CD14-positive monocyte (primary cell): ENCODE data around the gene CRYBA2. TPM values are rescaled to one million over a fixed set of nuclear protein-coding genes. Genes with fewer than 3 reads are reported as not detected.

Source experiments
- DNase-seq, 3 donors: peaks; one replicate each; pipeline ENCODE4 v3.0.0-alpha.2; 2011 to 2022
- H2AFZ ChIP-seq: 2 replicates; pipeline ENCODE4 v1.6.0; 2012; ENCODE audit warnings: mild to moderate bottlenecking, low read depth, low read length, inconsistent platforms; ENCODE audit not compliant: insufficient read depth, poor library complexity, severe bottlenecking
- H3K27ac ChIP-seq, 2 donors: 1 replicate in 1 of 2; 2 replicates in 1 of 2; pipeline ENCODE4 v1.5.1; 2012 to 2013; ENCODE audit warnings: low read length in 2 of 2, control low read depth in 1 of 2, inconsistent platforms in 1 of 2, low read depth in 1 of 2, mild to moderate bottlenecking in 1 of 2
- H3K27me3 ChIP-seq, 2 donors: one replicate each; pipeline versions ENCODE4 v1.6.0 to v1.6.1; 2011 to 2013; ENCODE audit warnings: low read length in 2 of 2; ENCODE audit not compliant: control insufficient read depth in 2 of 2, insufficient read depth in 2 of 2
- H3K36me3 ChIP-seq, 2 donors: replicated peaks in 1 of 2; 1 replicate in 1 of 2; 2 replicates in 1 of 2; pipeline versions ENCODE4 v1.5.1 to v1.6.1; 2012 to 2013; ENCODE audit warnings: low read length in 2 of 2, control low read depth in 1 of 2, inconsistent platforms in 1 of 2, mild to moderate bottlenecking in 1 of 2; ENCODE audit not compliant: insufficient read depth in 2 of 2, control insufficient read depth in 1 of 2
- H3K4me1 ChIP-seq, 2 donors: 1 replicate in 1 of 2; 2 replicates in 1 of 2; pipeline versions ENCODE4 v1.5.1 to v1.6.1; 2012 to 2013; ENCODE audit warnings: low read length in 2 of 2, control low read depth in 1 of 2, inconsistent platforms in 1 of 2, mild to moderate bottlenecking in 1 of 2, moderate library complexity in 1 of 2; ENCODE audit not compliant: insufficient read depth in 2 of 2, control insufficient read depth in 1 of 2
- H3K4me2 ChIP-seq: replicated peaks from 2 replicates; pipeline ENCODE3; 2012; ENCODE audit warnings: low read length, moderate library complexity, mild to moderate bottlenecking; ENCODE audit not compliant: poor library complexity, severe bottlenecking; ENCODE audit errors: extremely low read depth
- H3K4me3 ChIP-seq, 3 experiments: fragments of 200-600 bp in 1 of 3; sonication (generic) in 1 of 3; replicated peaks in 1 of 3; 1 replicate in 2 of 3; 2 replicates in 1 of 3; pipeline ENCODE4 v1.5.1; 2011 to 2013; ENCODE audit warnings: low read length in 3 of 3, mild to moderate bottlenecking in 3 of 3, control low read depth in 2 of 3, low read depth in 2 of 3, inconsistent platforms in 1 of 3, moderate library complexity in 1 of 3
- H3K79me2 ChIP-seq: 2 replicates; pipeline ENCODE4 v1.6.0; 2012; ENCODE audit warnings: mild to moderate bottlenecking, control low read depth, inconsistent platforms, low read length, moderate library complexity; ENCODE audit not compliant: insufficient read depth
- H3K9ac ChIP-seq: 2 replicates; pipeline ENCODE4 v1.6.0; 2017; ENCODE audit warnings: low read length, mild to moderate bottlenecking; ENCODE audit not compliant: insufficient read depth, poor library complexity, severe bottlenecking
- H3K9me3 ChIP-seq, 2 donors: replicated peaks in 1 of 2; 1 replicate in 1 of 2; 2 replicates in 1 of 2; pipeline versions ENCODE4 v1.5.1 to v1.6.1; 2012 to 2013; ENCODE audit warnings: low read length in 2 of 2, control low read depth in 1 of 2; ENCODE audit not compliant: control insufficient read depth in 1 of 2, insufficient read depth in 1 of 2
- H4K20me1 ChIP-seq: 2 replicates; pipeline ENCODE4 v1.6.0; 2012; ENCODE audit warnings: mild to moderate bottlenecking, low read length, control low read depth, moderate library complexity; ENCODE audit not compliant: insufficient read depth
- H3K27ac Mint-ChIP-seq, 7 donors: one replicate each; pipeline ENCODE4 v1.8.0; 2020; ENCODE audit warnings: mild to moderate bottlenecking in 7 of 7, mixed read lengths in 7 of 7, moderate library complexity in 6 of 7, inconsistent platforms in 2 of 7
- H3K27me3 Mint-ChIP-seq, 3 donors: one replicate each; pipeline ENCODE4 v1.8.0; 2021 to 2022; ENCODE audit warnings: low read depth in 3 of 3, mild to moderate bottlenecking in 3 of 3, mixed read lengths in 3 of 3, moderate library complexity in 3 of 3, inconsistent platforms in 1 of 3
- H3K36me3 Mint-ChIP-seq, 2 donors: one replicate each; pipeline ENCODE4 v1.8.0; 2020; ENCODE audit warnings: mixed read lengths in 2 of 2, inconsistent platforms in 1 of 2, mild to moderate bottlenecking in 1 of 2
- H3K4me1 Mint-ChIP-seq: one replicate; pipeline ENCODE4 v1.8.0; 2020; ENCODE audit warnings: mild to moderate bottlenecking, mixed read lengths
- H3K4me3 Mint-ChIP-seq, 2 donors: one replicate each; pipeline ENCODE4 v1.8.0; 2020; ENCODE audit warnings: mild to moderate bottlenecking in 2 of 2, mixed read lengths in 2 of 2, moderate library complexity in 1 of 2
- H3K9me3 Mint-ChIP-seq, 7 donors: one replicate each; pipeline ENCODE4 v1.8.0; 2020 to 2022; ENCODE audit warnings: mixed read lengths in 7 of 7, mild to moderate bottlenecking in 6 of 7, moderate library complexity in 6 of 7, inconsistent platforms in 2 of 7
- WGBS: methylation state at CpG from one replicate; pipeline ENCODE4 v1.1.5; 2013; ENCODE audit warnings: missing lambda C conversion rate; ENCODE audit not compliant: insufficient coverage; 5-methylcytosine and 5-hydroxymethylcytosine counted together
- intact Hi-C, 2 donors: fragments of 100-400 bp; cut with micrococcal nuclease; formaldehyde crosslinking; loops; one replicate each; pipeline versions ENCODE4 v1.15.0 to v1.15.1; 2023
- polyA plus RNA-seq, 3 donors: library from polyadenylated mRNA; depleted of rRNA in 1 of 3; unstranded in 2 of 3; stranded (reverse) in 1 of 3; fragments of 300-500 nt in 2 of 3; fragments of >200 nt in 1 of 3; fragmentation: Illumina TruSeq in 2 of 3; gene quantifications; 1 replicate in 2 of 3; 2 replicates in 1 of 3; pipeline ENCODE4 v1.2.3, GENCODE V29; 2012 to 2021
- TF ChIP-seq, protein P1 (sequence below): fragments of 200-600 bp; IDR thresholded peaks from one replicate; pipeline ENCODE4 v1.8.0; 2022; ENCODE audit warnings: antibody characterized with exemption, mild to moderate bottlenecking

The CRYBA2 gene
- polyA plus RNA-seq, 3 donors, result not detected

DNA sequence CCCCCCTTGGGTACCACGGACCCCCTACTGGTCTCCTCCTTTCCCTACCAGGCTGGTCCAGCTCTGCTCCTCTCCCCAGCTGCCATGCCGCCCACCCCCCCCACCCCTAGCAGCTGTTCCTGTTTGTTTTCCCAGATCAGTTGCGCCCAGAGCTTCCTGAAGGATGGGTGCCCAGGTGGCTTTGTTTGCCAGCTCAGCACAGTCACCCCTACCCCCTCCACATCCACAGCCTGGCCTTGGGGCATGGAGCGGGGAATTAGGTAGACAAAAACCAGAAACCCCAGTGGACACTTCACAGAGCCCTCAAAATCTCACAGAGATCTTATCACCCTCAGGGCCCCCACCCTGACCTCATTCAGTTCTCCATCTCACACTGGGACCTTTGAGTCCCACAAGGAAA is 3.7 kb upstream of the CRYBA2 start:
- Mint-ChIP-seq H3K4me3 (peak overlapping the region in 1 of 2 donors; percentile 86), H3K4me1 (peaks cover 13% of the 10 kb centered on the region), H3K27ac (no peak overlapping the region), H3K36me3 (peaks cover 0 to 4% of the 10 kb centered on the region in 2 donors), H3K9me3 (peaks cover 0 to 22% (median 8%) of the 10 kb centered on the region in 7 donors), H3K27me3 (peaks cover 81 to 97% (median 95%) of the 10 kb centered on the region in 3 donors)
- no peaks in the 10 kb centered on the region for H3K79me2 ChIP-seq
- no peaks in the 10 kb centered on the region for H4K20me1 ChIP-seq
- H3K27me3 ChIP-seq, result peaks cover 58 to 95% of the 10 kb centered on the region in 2 donors
- no peak overlapping the region for H3K27ac ChIP-seq
- DNase-seq, result no peak
- no peak overlapping the region for H2AFZ ChIP-seq
- no peaks in the 10 kb centered on the region for H3K36me3 ChIP-seq
- peaks cover 3 to 13% of the 10 kb centered on the region in 2 donors for H3K4me1 ChIP-seq
- TF ChIP-seq, protein P1, sequence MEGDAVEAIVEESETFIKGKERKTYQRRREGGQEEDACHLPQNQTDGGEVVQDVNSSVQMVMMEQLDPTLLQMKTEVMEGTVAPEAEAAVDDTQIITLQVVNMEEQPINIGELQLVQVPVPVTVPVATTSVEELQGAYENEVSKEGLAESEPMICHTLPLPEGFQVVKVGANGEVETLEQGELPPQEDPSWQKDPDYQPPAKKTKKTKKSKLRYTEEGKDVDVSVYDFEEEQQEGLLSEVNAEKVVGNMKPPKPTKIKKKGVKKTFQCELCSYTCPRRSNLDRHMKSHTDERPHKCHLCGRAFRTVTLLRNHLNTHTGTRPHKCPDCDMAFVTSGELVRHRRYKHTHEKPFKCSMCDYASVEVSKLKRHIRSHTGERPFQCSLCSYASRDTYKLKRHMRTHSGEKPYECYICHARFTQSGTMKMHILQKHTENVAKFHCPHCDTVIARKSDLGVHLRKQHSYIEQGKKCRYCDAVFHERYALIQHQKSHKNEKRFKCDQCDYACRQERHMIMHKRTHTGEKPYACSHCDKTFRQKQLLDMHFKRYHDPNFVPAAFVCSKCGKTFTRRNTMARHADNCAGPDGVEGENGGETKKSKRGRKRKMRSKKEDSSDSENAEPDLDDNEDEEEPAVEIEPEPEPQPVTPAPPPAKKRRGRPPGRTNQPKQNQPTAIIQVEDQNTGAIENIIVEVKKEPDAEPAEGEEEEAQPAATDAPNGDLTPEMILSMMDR, result no peak
- WGBS, result 89% methylated on average over 1 of the region's 4 CpGs
- no peak overlapping the region for H3K4me3 ChIP-seq
- H3K9me3 ChIP-seq, result peaks cover 5 to 44% of the 10 kb centered on the region in 2 donors
- intact Hi-C loops, result loop anchor here in 1 of 2 donors (10.0 kb wide), 1 partner anchor 158 kb away; no protein-coding TSS in a partner anchor
- H3K4me2 ChIP-seq, result no peak overlapping the region
- H3K9ac ChIP-seq, result no peak overlapping the region

GRCh38 chr2:218995972-218996711 is 2.9 kb upstream of the CRYBA2 start:
- peak overlapping the region in 1 of 2 donors; percentile 86 for H3K4me3 Mint-ChIP-seq
- Histone ChIP-seq H3K27ac (no peak overlapping the region), H3K9me3 (peaks cover 5 to 47% of the 10 kb centered on the region in 2 donors), H4K20me1 (no peaks in the 10 kb centered on the region), H3K4me1 (peaks cover 3 to 13% of the 10 kb centered on the region in 2 donors), H2AFZ (peak overlapping the region; percentile 48), H3K4me2 (peak overlapping the region; percentile 61), H3K36me3 (no peaks in the 10 kb centered on the region), H3K4me3 (no peak overlapping the region), H3K27me3 (peaks cover 63 to 98% of the 10 kb centered on the region in 2 donors), H3K79me2 (no peaks in the 10 kb centered on the region), H3K9ac (no peak overlapping the region)
- TF ChIP-seq, protein P1, result peak; percentile 83
- intact Hi-C loops, result loop anchor here in 1 of 2 donors (10.0 kb wide), 1 partner anchor 159 kb away; no protein-coding TSS in a partner anchor
- DNase-seq, result peak; percentile 59 to 86 (median 67)
- 7% methylated on average over 28 of the region's 43 CpGs for WGBS
- peaks cover 0 to 4% of the 10 kb centered on the region in 2 donors for H3K36me3 Mint-ChIP-seq
- peaks cover 85 to 97% (median 95%) of the 10 kb centered on the region in 3 donors for H3K27me3 Mint-ChIP-seq
- peaks cover 13% of the 10 kb centered on the region for H3K4me1 Mint-ChIP-seq
- H3K9me3 Mint-ChIP-seq, result peaks cover 0 to 22% (median 7%) of the 10 kb centered on the region in 7 donors
- peak overlapping the region in 3 of 7 donors; percentile 30 to 84 (median 33) for H3K27ac Mint-ChIP-seq
